CD4-positive, alpha-beta T cell (primary cell): ENCODE results near the gene STYXL1. TPM values are rescaled to one million over a fixed set of nuclear protein-coding genes. Genes with fewer than 3 reads are reported as not detected.

Experiments
- ATAC-seq: fragments of 200-7000 bp; cut with Tn5 transposase; one replicate; pipeline ENCODE4 v1.10.0; 2022; ENCODE audit warnings: mild to moderate bottlenecking; ENCODE audit not compliant: poor library complexity
- CTCF ChIA-PET: fragments of 350-600 bp; sonication (Branson Sonifier 250); formaldehyde crosslinking; loops from one replicate; lab custom pipeline; 2021; ENCODE audit warnings: antibody characterized with exemption, inconsistent platforms; lab: Charles Lee
- POLR2A ChIA-PET: fragments of 350-600 bp; sonication (Branson Sonifier 250); formaldehyde crosslinking; loops from one replicate; lab custom pipeline; 2021; ENCODE audit warnings: antibody characterized with exemption, inconsistent platforms; lab: Charles Lee
- DNase-seq, 14 experiments: peaks; one replicate each; pipeline ENCODE4 v3.0.0-alpha.2; 2013 to 2020; ENCODE audit warnings: mixed read lengths in 2 of 14
- H3K27ac ChIP-seq, 2 donors: one replicate each; pipeline versions ENCODE4 v1.5.1 to v1.7.0; 2013; ENCODE audit warnings: low read length in 2 of 2, low read depth in 1 of 2, mild to moderate bottlenecking in 1 of 2
- H3K27me3 ChIP-seq, 2 experiments: 1 replicate in 1 of 2; 2 replicates in 1 of 2; pipeline versions ENCODE4 v1.6.1 to v1.7.0; 2013; ENCODE audit warnings: low read length in 2 of 2, control low read depth in 1 of 2, mild to moderate bottlenecking in 1 of 2, moderate library complexity in 1 of 2; ENCODE audit not compliant: insufficient read depth in 2 of 2, control insufficient read depth in 1 of 2
- H3K36me3 ChIP-seq: one replicate; pipeline ENCODE4 v1.6.1; 2013; ENCODE audit warnings: low read length, control low read depth; ENCODE audit not compliant: insufficient read depth
- H3K4me1 ChIP-seq: one replicate; pipeline ENCODE4 v1.6.1; 2013; ENCODE audit warnings: low read length, control low read depth; ENCODE audit not compliant: insufficient read depth
- H3K4me3 ChIP-seq: one replicate; pipeline ENCODE4 v1.5.1; 2013; ENCODE audit warnings: mild to moderate bottlenecking, low read length, moderate library complexity
- H3K9me3 ChIP-seq, 2 experiments: 1 replicate in 1 of 2; 2 replicates in 1 of 2; pipeline versions ENCODE4 v1.6.1 to v1.7.0; 2013; ENCODE audit warnings: low read length in 2 of 2, mild to moderate bottlenecking in 2 of 2, control low read depth in 1 of 2, moderate library complexity in 1 of 2; ENCODE audit not compliant: control insufficient read depth in 1 of 2, insufficient read depth in 1 of 2
- H3K27ac Mint-ChIP-seq: one replicate; pipeline ENCODE4 v1.8.0; 2020; ENCODE audit warnings: mixed read lengths
- H3K27me3 Mint-ChIP-seq: one replicate; pipeline ENCODE4 v1.8.0; 2021; ENCODE audit warnings: mixed read lengths
- H3K36me3 Mint-ChIP-seq: one replicate; pipeline ENCODE4 v1.8.0; 2021; ENCODE audit warnings: low read depth, mixed read lengths
- H3K4me1 Mint-ChIP-seq: one replicate; pipeline ENCODE4 v1.8.0; 2021; ENCODE audit warnings: low read depth, mixed read lengths
- H3K4me3 Mint-ChIP-seq: one replicate; pipeline ENCODE4 v1.8.0; 2020; ENCODE audit warnings: mild to moderate bottlenecking, mixed read lengths
- H3K9me3 Mint-ChIP-seq: one replicate; pipeline ENCODE4 v1.8.0; 2020; ENCODE audit warnings: mixed read lengths
- intact Hi-C, 2 experiments: fragments of 100-400 bp; cut with DNase I in 1 of 2; cut with micrococcal nuclease in 1 of 2; formaldehyde crosslinking; loops; one replicate each; pipeline versions ENCODE4 v1.15.1 to v1.9.0; 2023 to 2025; cut with DNase I, micrococcal nuclease
- total RNA-seq, 174 experiments: library from RNA in 2 of 174; stranded (reverse) in 2 of 174; gene quantifications; one replicate each; pipeline ENCODE4 v1.2.3 and lab custom pipeline; 2021 to 2026
- TF ChIP-seq, protein P1 (sequence below): fragments of 200-600 bp; IDR thresholded peaks from one replicate; pipeline ENCODE4 v1.8.0; 2022; ENCODE audit warnings: antibody characterized with exemption, mild to moderate bottlenecking

The STYXL1 gene
- total RNA-seq, 2 experiments from 2014 or later = 8.4 to 8.5 TPM

DNA sequence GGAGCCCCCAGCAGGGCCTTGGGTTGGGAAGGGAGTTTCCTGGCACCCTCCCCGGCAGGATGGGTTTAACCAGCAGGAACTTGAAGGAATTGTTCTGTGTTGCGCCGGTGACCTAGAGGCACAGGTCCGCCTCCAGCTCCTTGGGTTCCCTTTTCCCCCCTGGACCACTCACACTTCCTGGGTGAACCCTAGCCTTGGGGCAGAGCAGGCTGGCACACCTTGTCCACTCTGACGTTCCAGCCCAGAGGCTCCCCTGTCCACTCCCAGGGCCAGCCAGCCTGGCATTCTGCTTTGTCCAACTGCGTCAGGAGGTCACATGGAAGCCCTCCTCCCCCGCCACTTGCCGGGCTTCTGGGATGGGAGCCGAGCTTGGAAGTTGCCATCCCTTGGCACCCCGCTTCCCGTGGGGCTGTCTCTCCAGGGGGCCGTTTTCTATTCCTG lies 79.2 kb downstream of the STYXL1 start:
- DNase-seq (no peak), ATAC-seq (no peak)
- H3K36me3 ChIP-seq = peaks cover 25% of the 10 kb centered on the region
- no peak overlapping the region for H3K4me3 ChIP-seq
- ChIA-PET POLR2A (no interaction called here), CTCF (no interaction called here)
- no peaks in the 10 kb centered on the region for H3K9me3 Mint-ChIP-seq
- no peaks in the 10 kb centered on the region for H3K27me3 ChIP-seq
- peaks cover 33% of the 10 kb centered on the region for H3K36me3 Mint-ChIP-seq
- H3K4me1 ChIP-seq = no peaks in the 10 kb centered on the region
- H3K9me3 ChIP-seq = no peaks in the 10 kb centered on the region
- no peak overlapping the region for H3K4me3 Mint-ChIP-seq
- no peak overlapping the region for H3K27ac Mint-ChIP-seq
- no peaks in the 10 kb centered on the region for H3K4me1 Mint-ChIP-seq
- intact Hi-C loops = no loop called here
- TF ChIP-seq, protein P1, sequence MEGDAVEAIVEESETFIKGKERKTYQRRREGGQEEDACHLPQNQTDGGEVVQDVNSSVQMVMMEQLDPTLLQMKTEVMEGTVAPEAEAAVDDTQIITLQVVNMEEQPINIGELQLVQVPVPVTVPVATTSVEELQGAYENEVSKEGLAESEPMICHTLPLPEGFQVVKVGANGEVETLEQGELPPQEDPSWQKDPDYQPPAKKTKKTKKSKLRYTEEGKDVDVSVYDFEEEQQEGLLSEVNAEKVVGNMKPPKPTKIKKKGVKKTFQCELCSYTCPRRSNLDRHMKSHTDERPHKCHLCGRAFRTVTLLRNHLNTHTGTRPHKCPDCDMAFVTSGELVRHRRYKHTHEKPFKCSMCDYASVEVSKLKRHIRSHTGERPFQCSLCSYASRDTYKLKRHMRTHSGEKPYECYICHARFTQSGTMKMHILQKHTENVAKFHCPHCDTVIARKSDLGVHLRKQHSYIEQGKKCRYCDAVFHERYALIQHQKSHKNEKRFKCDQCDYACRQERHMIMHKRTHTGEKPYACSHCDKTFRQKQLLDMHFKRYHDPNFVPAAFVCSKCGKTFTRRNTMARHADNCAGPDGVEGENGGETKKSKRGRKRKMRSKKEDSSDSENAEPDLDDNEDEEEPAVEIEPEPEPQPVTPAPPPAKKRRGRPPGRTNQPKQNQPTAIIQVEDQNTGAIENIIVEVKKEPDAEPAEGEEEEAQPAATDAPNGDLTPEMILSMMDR = no peak
- no peak overlapping the region for H3K27ac ChIP-seq
- H3K27me3 Mint-ChIP-seq = no peaks in the 10 kb centered on the region

- Histone ChIP-seq H3K9me3 (no peaks in the 10 kb centered on the region), H3K4me1 (no peaks in the 10 kb centered on the region), H3K27ac (no peak overlapping the region), H3K4me3 (no peak overlapping the region), H3K36me3 (peaks cover 23% of the 10 kb centered on the region), H3K27me3 (no peaks in the 10 kb centered on the region)
- ATAC-seq = no peak
- CTCF ChIA-PET = no interaction called here
- TF ChIP-seq, protein P1 = no peak
- no peak overlapping the region for H3K27ac Mint-ChIP-seq
- H3K9me3 Mint-ChIP-seq = no peaks in the 10 kb centered on the region
- no peak overlapping the region for H3K4me3 Mint-ChIP-seq
- intact Hi-C loops = no loop called here
- POLR2A ChIA-PET = no interaction called here
- H3K36me3 Mint-ChIP-seq = peaks cover 31% of the 10 kb centered on the region
- no peaks in the 10 kb centered on the region for H3K27me3 Mint-ChIP-seq
- DNase-seq = no peak
- no peaks in the 10 kb centered on the region for H3K4me1 Mint-ChIP-seq
These were observed 79.8 kb downstream of the STYXL1 start for GRCh38 chr7:75968012-75968411.

DNA sequence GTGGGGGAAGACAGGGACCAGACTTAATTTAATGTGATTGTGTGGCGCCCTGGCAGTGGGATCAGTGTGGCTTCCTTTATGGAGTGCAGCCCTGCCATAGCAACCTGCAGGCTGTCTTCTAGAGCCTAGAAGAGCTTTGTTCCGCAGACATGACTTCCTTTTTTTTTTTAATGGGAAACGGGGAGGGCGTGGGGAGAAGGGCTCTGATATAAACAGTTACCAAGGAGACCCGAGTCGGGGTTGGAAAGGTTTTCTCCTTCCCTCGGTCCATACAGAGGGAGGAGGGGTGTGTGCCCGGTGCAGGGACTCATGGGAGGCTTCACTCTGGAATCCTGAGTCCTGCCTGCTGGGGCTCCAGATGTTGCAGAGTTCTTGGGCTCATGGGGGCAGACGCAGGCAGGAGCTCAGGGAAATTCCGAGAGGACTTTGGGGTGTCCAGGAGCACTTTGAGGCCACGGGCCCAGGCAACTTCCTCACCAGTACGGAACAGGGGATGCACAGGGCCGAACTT lies 80.3 kb downstream of the STYXL1 start:
- Histone ChIP-seq H3K4me3 (no peak overlapping the region), H3K9me3 (no peaks in the 10 kb centered on the region), H3K36me3 (peaks cover 22% of the 10 kb centered on the region), H3K27me3 (no peaks in the 10 kb centered on the region), H3K27ac (no peak overlapping the region), H3K4me1 (no peaks in the 10 kb centered on the region)
- Mint-ChIP-seq H3K27me3 (no peaks in the 10 kb centered on the region), H3K4me1 (no peaks in the 10 kb centered on the region), H3K9me3 (no peaks in the 10 kb centered on the region), H3K4me3 (no peak overlapping the region), H3K36me3 (peaks cover 32% of the 10 kb centered on the region), H3K27ac (no peak overlapping the region)
- ATAC-seq (no peak), DNase-seq (no peak)
- TF ChIP-seq, protein P1 = no peak
- POLR2A ChIA-PET = no interaction called here
- CTCF ChIA-PET = no interaction called here
- intact Hi-C loops = no loop called here
